ENCODE data around the gene LRRC26. TPM values are rescaled to one million over a fixed set of nuclear protein-coding genes. Genes with fewer than 3 reads are reported as not detected.

LRRC26 gene
- polyA plus RNA-seq, 1 donor = 0.11 TPM

GRCh38 chr9:137199411-137200121 lies 29.7 kb upstream of the LRRC26 start:
- DNase-seq (ENCODE audit: low read depth) = no peak

- no peak for DNase-seq (ENCODE audit: low read depth)
Measured at GRCh38 chr9:137198902-137199283, 29.0 kb upstream of the LRRC26 start.

DNA sequence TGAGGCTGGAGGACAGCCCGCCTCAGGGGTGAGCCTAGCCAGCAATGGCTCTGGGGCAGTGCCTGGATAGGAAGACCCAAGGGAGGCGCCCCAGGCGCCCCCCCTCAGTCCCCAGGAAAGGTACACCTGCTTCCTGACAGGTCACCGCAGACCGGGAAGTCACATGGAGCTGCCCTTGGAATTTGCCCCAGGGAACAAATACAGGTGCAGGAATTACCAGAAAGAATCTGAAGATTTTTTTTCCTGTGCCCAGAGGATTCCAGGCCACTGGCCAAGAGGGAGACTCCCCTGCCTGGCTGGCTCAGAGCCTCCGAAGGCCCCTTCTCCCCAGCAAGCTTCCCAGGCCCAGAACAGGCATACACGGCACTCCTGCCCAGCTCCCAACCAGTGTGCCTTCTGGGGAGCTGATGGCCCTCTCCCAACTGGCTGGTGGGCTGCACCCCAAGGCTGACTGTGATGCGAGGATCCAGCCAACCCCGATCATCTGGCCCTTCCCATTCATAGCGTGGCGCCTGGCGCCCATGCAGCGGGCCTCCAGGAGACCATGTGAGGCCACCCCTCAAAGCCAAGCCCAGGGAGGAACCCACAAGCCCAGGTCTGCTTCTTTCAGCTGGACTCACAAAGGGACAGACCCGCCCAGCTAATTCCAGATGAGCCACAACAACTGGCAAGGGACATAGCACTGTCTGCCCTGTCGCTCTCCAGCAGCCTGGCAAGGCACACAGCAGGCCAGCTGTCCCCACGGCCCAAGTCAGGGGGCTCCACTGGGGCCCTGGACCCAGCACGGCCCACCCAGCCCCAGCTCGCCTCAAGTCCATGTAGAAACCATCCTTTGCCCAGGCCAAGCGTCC lies 28.4 kb upstream of the LRRC26 start:
- DNase-seq (ENCODE audit: low read depth) = no peak

DNA sequence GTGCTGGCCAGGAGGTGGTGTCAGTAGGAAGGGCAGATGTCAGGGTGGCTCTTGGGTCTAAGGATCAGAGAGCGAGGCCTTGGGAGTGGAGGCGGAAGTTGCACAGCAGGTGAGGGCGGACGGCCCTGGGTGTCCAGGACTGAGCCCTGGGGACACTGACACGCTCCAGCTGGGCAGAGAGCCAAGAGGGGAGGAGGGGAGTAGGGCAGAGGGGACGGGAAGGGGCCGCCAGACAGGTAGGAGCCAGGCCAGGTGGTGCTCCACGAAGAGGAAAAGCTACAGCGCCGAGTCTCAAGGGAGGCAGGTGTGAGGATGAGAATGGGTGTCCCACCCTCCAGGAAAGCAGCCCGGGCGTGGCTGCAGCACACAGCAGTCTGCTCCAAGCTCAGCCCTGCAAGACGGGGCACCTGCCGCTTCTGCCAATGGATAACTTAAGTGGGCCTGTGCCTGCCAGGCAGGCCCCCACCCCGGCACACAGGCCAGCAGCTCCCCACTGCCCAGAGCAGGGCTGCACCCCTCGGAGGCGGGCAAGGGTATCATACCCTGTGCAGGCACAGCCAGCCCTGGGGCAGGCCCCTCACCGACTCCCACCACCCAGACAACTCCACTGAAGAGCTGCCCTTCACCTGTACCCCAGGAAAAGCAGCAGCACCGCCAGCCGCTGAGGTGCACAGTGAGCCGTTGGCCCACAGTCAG lies 25.8 kb upstream of the LRRC26 start:
- DNase-seq (ENCODE audit: low read depth) = no peak

GRCh38 chr9:137194909-137195308 lies 25.1 kb upstream of the LRRC26 start:
- DNase-seq (ENCODE audit: low read depth) = no peak

- no peak for DNase-seq (ENCODE audit: low read depth)
Measured at GRCh38 chr9:137194388-137194787, 24.5 kb upstream of the LRRC26 start.

GRCh38 chr9:137193771-137194170 lies 23.9 kb upstream of the LRRC26 start:
- DNase-seq (ENCODE audit: low read depth) = no peak

GRCh38 chr9:137192859-137193258 lies 23.0 kb upstream of the LRRC26 start:
- no peak for DNase-seq (ENCODE audit: low read depth)

DNA sequence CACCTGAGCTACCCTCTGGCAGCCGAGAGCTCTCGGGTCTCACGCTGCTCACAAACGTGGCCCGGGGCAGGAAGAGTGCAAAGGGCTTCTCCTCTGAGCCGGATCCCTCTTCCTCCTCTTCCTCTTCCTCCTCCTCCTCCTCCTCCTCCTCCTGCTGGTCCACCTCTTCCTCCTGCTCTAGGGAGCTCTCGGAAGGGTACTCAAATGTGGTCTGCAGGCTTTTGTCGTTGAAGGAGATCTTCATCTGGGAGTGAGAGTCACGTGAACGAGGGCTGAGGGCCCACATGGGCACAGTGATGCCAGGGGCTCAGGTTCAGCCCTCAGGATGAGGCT lies 22.6 kb upstream of the LRRC26 start:
- DNase-seq (ENCODE audit: low read depth) = no peak

GRCh38 chr9:137191691-137192447 lies 22.0 kb upstream of the LRRC26 start:
- no peak for DNase-seq (ENCODE audit: low read depth)

DNA sequence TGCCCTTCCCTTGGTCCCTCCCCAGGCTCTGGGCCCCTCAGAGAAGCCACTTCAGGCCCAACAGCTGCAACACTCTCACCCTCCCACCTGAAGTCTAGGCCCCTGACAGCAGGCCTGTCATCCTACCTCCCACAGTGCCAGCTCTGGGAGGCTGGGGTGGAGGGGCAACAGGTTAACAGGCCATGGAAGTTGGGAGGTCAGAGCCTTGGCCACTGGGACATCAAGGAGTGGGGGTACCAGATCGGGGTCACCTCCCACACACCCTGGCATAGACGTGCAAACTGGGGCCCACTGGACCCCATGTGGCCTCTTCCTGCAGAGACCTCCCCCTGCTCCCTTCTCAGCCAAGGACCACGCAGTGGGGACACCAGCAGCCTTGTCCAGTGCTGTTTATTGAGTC lies 21.4 kb upstream of the LRRC26 start:
- DNase-seq (ENCODE audit: low read depth) = no peak

GRCh38 chr9:137190315-137190856 lies 20.5 kb upstream of the LRRC26 start:
- DNase-seq (ENCODE audit: low read depth) = no peak

DNA sequence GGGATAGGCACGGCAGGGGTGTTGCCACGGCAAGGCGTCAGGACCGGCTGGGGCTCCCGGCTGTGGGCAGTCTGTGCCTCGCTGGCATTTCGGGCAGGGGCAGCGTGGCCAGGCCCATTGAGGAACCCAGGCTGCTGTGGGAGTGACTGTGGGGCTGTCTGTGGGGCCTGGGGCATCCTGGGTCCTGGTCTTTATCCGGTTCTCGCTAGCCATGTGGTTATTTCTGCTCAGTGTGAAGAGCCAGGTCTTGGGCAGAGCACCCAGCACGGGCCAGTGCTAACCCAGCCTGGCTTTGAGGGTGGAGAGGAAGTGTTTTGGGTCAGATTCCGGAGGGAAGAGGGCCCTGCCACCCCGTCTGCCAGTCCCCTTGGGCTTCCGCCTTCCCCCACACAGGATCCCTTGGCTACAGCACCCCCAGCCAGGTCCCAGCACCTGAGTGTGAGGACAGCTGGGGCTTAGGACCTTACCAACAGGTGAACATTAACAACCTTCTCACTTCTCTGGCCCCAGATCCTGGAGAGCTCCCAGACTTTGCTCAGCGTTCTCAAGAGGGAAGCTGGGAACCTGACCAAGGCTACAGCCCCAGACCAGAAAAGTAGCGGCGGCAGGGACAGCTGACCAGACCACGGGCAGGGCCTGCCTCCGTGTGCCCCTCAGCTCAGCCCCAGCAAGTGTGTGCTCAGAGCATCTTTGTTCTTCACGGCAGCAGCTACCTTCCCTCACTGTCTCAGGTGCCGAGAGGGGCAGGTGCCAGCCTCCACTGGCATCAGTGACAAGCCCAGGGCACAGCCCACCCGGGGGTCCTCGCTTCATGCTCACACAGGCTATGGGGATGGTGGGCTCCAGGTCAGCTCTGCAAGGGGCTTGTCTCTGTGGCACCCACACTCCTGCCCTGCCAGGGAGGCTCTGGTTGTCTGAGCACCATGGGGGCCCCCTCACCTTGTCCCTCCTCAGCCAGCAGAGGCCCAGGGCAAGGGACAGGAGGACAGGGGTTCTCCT lies 19.7 kb upstream of the LRRC26 start:
- no peak for DNase-seq (ENCODE audit: low read depth)

GRCh38 chr9:137188490-137189296 lies 18.8 kb upstream of the LRRC26 start, which contains the start of the genes ANAPC2 and SSNA1:
ANAPC2 (minus strand) TSS chr9:137188560; CDS start chr9:137188532, 28 bp downstream.
SSNA1 (plus strand) TSS chr9:137188676; CDS start chr9:137188727, 51 bp downstream.
- DNase-seq (ENCODE audit: low read depth) = peak; percentile 91

DNA sequence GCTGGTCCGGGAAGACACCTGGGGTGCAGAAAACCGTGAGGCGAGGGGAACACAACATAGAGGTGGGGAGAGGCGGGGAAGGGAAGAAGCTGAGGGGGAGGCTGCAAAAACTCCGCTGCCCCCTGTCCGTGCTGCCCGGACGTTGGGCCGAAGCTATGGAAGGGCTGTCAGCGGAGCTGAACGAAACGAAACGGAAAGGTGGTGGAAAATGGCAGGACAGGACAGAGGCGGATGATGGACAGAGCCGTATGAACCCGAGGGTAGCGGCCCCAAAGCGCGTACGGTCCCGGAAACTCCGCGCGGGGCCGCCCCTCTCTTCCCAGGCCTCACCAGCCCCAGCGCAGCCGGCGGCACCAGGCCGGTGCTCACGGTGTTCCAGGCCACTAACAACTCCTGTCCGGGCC lies 18.2 kb upstream of the LRRC26 start:
- DNase-seq (ENCODE audit: low read depth) = no peak

DNA sequence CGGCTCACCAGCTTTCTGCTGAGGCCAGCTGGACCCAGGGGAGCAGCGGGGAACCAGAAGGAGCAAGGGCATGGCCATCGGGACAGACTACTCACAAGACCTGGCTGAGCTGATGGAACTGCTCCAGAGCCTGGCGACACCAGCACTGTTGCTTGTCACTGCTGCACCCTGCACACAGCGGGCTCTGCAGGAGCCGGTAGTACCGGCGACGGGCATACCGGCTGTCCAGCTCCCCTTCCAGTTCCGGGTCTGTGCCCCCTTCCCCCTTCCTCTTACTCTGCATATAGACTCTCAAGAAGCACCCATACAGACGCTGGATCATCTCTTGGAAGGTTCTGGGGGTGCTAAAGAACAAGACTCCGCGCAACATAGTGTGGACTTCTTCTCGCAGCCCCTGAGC lies 17.5 kb upstream of the LRRC26 start:
- DNase-seq (ENCODE audit: low read depth) = no peak

- no peak for DNase-seq (ENCODE audit: low read depth)
Measured at GRCh38 chr9:137186385-137186784, 16.5 kb upstream of the LRRC26 start.

DNA sequence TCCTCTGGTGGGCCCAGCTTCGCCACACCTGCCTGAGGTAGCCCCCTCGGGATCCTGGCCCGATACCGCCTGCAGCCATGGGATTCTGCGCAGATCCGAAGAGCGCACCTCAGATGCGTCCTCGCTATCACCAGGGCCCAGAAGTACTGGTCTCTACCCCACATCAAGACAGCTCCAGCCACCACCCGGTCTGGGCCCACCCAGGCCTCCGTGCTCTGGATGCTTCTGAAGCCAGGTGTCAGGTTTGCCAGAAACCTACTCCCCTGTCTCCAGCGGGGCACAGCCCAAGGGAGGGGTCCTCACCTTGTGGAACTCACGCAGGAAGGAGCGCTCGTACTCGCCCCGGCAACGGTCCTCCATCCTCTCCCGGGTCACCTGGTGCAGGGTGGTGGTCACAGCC lies 16.1 kb upstream of the LRRC26 start:
- no peak for DNase-seq (ENCODE audit: low read depth)
